GM18868 (cell line): ENCODE data around the gene HSP90B1.

Source experiments
- ATAC-seq: cut with Tn5 transposase; IDR thresholded peaks from one replicate; pipeline ENCODE4 v1.9.1; 2021; ENCODE audit warnings: mild to moderate bottlenecking, moderate library complexity; ENCODE audit not compliant: unreplicated experiment

HSP90B1 gene

GRCh38 chr12:103969391-103969790 lies 39.2 kb downstream of the HSP90B1 start:
- no peak for ATAC-seq

DNA sequence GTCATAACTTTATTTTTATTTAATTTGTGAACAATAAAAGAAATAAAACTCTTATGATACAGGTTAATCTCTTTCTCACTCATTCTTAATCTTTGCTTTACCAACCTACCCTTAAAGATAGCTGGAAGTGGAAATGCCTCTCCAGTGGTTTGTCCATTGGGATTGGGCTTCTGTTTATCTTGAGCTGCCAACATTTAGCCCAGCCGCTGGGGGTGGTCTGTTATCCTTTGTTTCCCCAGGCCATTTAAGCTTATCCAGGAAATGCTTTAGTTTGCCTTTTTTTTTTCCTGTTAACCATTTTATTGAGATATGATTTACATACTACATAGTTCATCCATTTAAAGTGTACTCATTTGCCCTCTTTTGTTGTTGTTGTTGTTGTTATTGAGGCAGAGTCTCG lies 43.7 kb downstream of the HSP90B1 start:
- no peak for ATAC-seq

DNA sequence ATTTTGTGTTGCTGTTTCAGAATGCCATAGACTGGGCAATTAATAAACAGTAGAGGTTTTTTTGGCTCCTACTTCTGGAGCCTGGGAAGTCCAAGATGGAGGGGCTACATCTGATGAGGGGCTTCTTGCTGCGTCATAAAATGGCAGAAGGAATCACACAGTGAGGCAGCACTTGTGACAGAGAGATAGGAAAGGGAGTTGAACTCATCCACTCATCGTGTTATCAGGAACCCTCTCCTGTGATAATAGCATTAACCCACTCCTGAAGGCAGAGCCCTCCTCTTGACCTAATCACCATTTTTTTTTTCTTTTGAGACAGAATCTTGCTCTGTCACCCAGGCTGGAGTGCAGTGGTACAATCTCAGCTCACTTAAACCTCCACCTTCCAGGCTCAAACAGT lies 45.2 kb downstream of the HSP90B1 start:
- no peak for ATAC-seq

DNA sequence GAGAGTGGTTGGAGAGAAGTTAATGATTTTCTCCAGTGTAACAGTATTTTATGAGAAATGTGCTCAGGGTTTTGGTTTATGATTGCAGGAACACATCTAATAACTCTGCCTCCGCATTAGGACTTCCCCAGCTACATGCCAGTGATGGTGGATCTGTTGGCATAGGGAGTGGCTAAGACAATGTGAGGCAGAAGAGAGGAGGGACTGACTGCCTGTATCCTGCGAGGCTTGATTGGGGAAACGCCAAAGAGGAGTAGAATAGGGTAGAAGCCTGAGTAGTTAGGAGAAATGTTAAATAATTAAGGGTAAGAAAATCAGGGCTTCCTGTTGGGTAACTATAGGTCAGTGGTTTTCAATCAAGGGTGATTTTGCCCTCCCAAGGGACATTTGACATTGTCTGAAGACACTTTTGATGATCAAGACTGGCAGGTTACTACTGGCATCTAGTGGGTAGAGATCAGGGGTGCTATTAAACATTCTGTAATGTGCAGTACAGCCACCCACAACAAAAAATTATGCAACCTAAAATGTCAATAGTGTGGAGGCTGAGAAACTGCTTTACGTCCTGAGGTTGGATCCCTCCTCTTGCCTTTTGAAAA lies 48.3 kb downstream of the HSP90B1 start:
- ATAC-seq: no peak

DNA sequence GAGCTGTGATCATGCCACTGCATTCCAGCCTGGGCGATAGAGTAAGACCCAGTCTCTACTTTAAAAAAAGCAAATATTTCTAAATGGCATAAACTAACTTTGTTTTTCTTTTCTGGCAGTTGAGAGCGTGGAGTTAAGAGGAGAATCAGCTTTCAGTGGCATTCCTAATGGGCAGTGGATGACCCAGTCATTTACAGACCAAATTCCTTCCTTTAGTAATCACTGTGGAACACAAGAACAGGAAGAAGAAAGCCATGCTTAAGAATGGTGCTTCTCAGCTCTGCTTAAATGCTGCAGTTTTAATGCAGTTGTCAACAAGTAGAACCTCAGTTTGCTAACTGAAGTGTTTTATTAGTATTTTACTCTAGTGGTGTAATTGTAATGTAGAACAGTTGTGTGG lies 56.6 kb downstream of the HSP90B1 start:
- no peak for ATAC-seq

GRCh38 chr12:103994235-103994634 lies 64.0 kb downstream of the HSP90B1 start:
- no peak for ATAC-seq

GRCh38 chr12:103996595-103996994 lies 66.4 kb downstream of the HSP90B1 start:
- no peak for ATAC-seq

DNA sequence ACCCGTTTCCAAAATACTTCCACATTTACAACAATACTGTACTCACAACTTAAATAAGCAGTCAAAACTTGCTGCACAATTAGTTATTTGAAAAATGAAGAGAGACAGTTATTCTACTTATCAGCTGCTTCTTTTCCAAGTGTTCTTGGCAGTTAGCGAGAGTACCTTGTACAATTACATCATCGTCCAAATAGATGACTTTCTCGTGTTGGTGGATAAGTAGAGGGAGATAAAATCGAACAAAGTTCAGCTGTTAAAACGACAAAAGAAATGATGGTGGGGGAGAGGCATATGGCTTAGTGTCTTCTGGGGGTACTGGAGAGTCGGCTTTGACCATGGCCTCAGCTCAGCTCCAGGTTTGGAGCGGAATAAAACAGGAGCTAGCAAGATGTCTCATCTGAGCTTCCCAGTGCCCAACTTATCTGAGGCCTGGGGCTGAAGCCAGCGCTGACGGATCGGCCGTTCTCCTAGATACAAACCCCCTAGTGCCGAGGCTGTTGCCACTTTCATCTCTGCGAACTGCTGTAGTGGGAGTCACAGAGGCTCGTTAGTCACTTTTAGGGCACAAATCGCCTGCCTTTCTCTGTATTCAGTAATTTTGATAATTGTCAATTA lies 67.2 kb downstream of the HSP90B1 start:
- no peak for ATAC-seq
